GM18499 (cell line): ENCODE data around the gene PPP1R14C.
"Not testable (repeated sequence)": the region's sequence is repeated elsewhere in the genome, so short reads cannot be mapped to it uniquely, and the experiment has no call there.

Experiments
- ATAC-seq: cut with Tn5 transposase; IDR thresholded peaks from one replicate; pipeline ENCODE4 v1.9.1; 2021; ENCODE audit warnings: moderate number of reproducible peaks; ENCODE audit not compliant: insufficient read depth, unreplicated experiment

Gene PPP1R14C

GRCh38 chr6:150186129-150186898 lies 43.5 kb downstream of the PPP1R14C start:
- ATAC-seq, result no peak

- not testable (repeated sequence) for ATAC-seq
Measured at GRCh38 chr6:150187433-150187832, 44.6 kb downstream of the PPP1R14C start.

GRCh38 chr6:150189122-150189521 lies 46.3 kb downstream of the PPP1R14C start:
- ATAC-seq, result no peak

- ATAC-seq, result no peak
Measured at GRCh38 chr6:150191809-150192208, 49.0 kb downstream of the PPP1R14C start.

GRCh38 chr6:150194195-150194594 lies 51.4 kb downstream of the PPP1R14C start:
- no peak for ATAC-seq

GRCh38 chr6:150195996-150196417 lies 53.2 kb downstream of the PPP1R14C start:
- ATAC-seq, result no peak

GRCh38 chr6:150196942-150197745 lies 54.3 kb downstream of the PPP1R14C start:
- no peak for ATAC-seq

GRCh38 chr6:150198532-150198931 lies 55.7 kb downstream of the PPP1R14C start:
- ATAC-seq, result no peak

GRCh38 chr6:150199241-150199640 lies 56.4 kb downstream of the PPP1R14C start:
- ATAC-seq, result no peak

GRCh38 chr6:150200428-150201100 lies 57.7 kb downstream of the PPP1R14C start:
- ATAC-seq, result no peak

GRCh38 chr6:150201285-150201684 lies 58.4 kb downstream of the PPP1R14C start:
- ATAC-seq, result no peak

GRCh38 chr6:150201772-150202329 lies 59.0 kb downstream of the PPP1R14C start:
- no peak for ATAC-seq

- no peak for ATAC-seq
Measured at GRCh38 chr6:150202404-150202803, 59.6 kb downstream of the PPP1R14C start.

GRCh38 chr6:150202934-150203333 lies 60.1 kb downstream of the PPP1R14C start:
- no peak for ATAC-seq

GRCh38 chr6:150203378-150203777 lies 60.5 kb downstream of the PPP1R14C start:
- no peak for ATAC-seq

GRCh38 chr6:150203871-150204545 lies 61.2 kb downstream of the PPP1R14C start:
- no peak for ATAC-seq

GRCh38 chr6:150204705-150205472 lies 62.0 kb downstream of the PPP1R14C start:
- no peak for ATAC-seq

- ATAC-seq, result no peak
Measured at GRCh38 chr6:150207931-150208570, 65.2 kb downstream of the PPP1R14C start.
